HL-60 (cell line): ENCODE measurements around the gene RGS19.
"Not testable (repeated sequence)": the region's sequence is repeated elsewhere in the genome, so short reads cannot be mapped to it uniquely, and the experiment has no call there.

Experiments
- DNase-seq, 2 experiments: peaks; one replicate each; pipeline ENCODE4 v3.0.0-alpha.2; 2010 to 2020; ENCODE audit warnings: low read depth in 1 of 2, low spot score in 1 of 2
- H3K27ac ChIP-seq: fragments of 250-450 bp; sonication (Bioruptor Pico); replicated peaks from 2 replicates; pipeline ENCODE4 v1.5.1; 2020; ENCODE audit warnings: mild to moderate bottlenecking, moderate library complexity
- H3K27me3 ChIP-seq: fragments of 250-450 bp; sonication (Bioruptor Pico); 2 replicates; pipeline ENCODE4 v1.5.1; 2021; ENCODE audit warnings: mild to moderate bottlenecking, moderate library complexity; ENCODE audit not compliant: insufficient read depth, poor library complexity, severe bottlenecking
- H3K4me3 ChIP-seq: replicated peaks from 2 replicates; pipeline ENCODE4 v1.5.1; 2011; ENCODE audit warnings: mild to moderate bottlenecking, control low read depth, low read length; ENCODE audit not compliant: insufficient read depth
- CTCF ChIP-seq: IDR thresholded peaks from one replicate; pipeline ENCODE4 v1.5.1; 2011; ENCODE audit warnings: low read length, control low read depth, inconsistent platforms; ENCODE audit not compliant: insufficient read depth
- GABPA ChIP-seq: IDR thresholded peaks from 2 replicates; pipeline ENCODE4 v1.6.1; 2012; ENCODE audit warnings: low read depth
- POLR2AphosphoS5 ChIP-seq: IDR thresholded peaks from 2 replicates; pipeline ENCODE4 v1.6.1; 2012; ENCODE audit warnings: low read depth
- REST ChIP-seq: IDR thresholded peaks from 2 replicates; pipeline ENCODE4 v1.6.1; 2012; ENCODE audit warnings: low read depth; ENCODE audit not compliant: insufficient replicate concordance
- SPI1 ChIP-seq: IDR thresholded peaks from 2 replicates; pipeline ENCODE4 v1.6.1; 2012; ENCODE audit warnings: low read depth, mild to moderate bottlenecking, borderline replicate concordance

The RGS19 gene

GRCh38 chr20:64119301-64119680 is 40.0 kb upstream of the RGS19 start:
- DNase-seq, result no peak
- no peak overlapping the region for H3K27ac ChIP-seq
- peaks cover 4% of the 10 kb centered on the region for H3K27me3 ChIP-seq
- H3K4me3 ChIP-seq, result no peak overlapping the region
- no peak for TF ChIP-seq SPI1
- TF ChIP-seq REST, result no peak

- not testable (repeated sequence) for DNase-seq, H3K27ac ChIP-seq, H3K4me3 ChIP-seq, H3K27me3 ChIP-seq
These were observed 38.1 kb upstream of the RGS19 start for GRCh38 chr20:64117432-64117777.

GRCh38 chr20:64116541-64117431 is 37.5 kb upstream of the RGS19 start:
- TF ChIP-seq CTCF (no peak), POLR2AphosphoS5 (no peak), SPI1 (no peak), REST (no peak), GABPA (no peak)
- DNase-seq, result no peak
- Histone ChIP-seq H3K27me3 (no peaks in the 10 kb centered on the region), H3K4me3 (no peak overlapping the region), H3K27ac (no peak overlapping the region)

GRCh38 chr20:64116016-64116415 is 36.7 kb upstream of the RGS19 start:
- Histone ChIP-seq H3K27me3 (no peaks in the 10 kb centered on the region), H3K4me3 (no peak overlapping the region), H3K27ac (no peak overlapping the region)
- DNase-seq, result no peak
- no peak for TF ChIP-seq GABPA

GRCh38 chr20:64115171-64115911 is 36.0 kb upstream of the RGS19 start:
- no peak for DNase-seq
- Histone ChIP-seq H3K27me3 (no peaks in the 10 kb centered on the region), H3K4me3 (no peak overlapping the region), H3K27ac (no peak overlapping the region)
- no peak for TF ChIP-seq POLR2AphosphoS5
- TF ChIP-seq CTCF, result no peak
- TF ChIP-seq REST, result no peak
- no peak for TF ChIP-seq SPI1
- TF ChIP-seq GABPA, result no peak
